Measurements from ENCODE around the gene LRTM2.

The LRTM2 gene

GRCh38 chr12:1844223-1844622 lies 23.9 kb downstream of the LRTM2 start:
- DNase-seq: no peak

GRCh38 chr12:1844661-1845409 lies 24.5 kb downstream of the LRTM2 start:
- no peak for DNase-seq

DNA sequence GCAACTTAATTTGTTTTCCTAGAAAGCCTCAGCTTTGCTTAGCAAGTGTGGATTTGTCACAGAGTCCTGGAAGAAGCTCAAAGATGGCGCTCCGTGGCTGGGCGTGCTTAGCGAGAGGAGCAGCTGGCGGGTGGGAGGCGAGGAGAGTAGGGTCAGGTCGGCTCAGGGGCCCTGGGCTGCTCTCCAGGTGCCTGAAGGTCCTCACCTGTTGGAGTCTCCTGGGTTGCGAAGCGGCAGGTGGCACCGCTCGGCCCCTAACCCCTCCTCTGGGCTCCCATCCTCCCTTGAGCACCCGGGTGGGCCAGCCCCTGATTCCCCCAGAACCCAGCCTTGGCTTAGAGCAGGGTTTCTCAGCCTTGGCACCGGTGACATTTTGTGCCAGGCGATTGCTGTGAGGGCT lies 25.1 kb downstream of the LRTM2 start:
- DNase-seq: no peak

DNA sequence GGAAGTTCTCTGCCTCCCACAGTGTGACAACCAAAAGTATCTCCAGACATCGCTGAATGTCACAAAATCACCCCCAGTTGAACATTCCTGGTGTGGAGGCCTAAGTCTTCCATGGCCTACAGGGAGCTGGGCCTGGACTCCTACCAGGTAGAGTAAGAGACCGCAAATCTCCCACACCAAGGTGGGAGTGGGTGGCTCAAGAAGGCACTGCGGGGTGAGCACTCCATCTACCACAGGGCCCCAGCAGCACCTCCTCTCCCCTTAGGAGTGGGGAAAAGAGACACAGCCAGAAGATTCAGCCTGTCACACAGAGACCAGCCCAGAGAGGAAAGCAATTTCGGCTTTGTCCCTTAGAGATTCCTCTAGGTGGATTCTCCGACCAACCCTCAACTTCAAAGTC lies 25.5 kb downstream of the LRTM2 start:
- DNase-seq: no peak

- no peak for DNase-seq
Measured at GRCh38 chr12:1846421-1847405, 26.3 kb downstream of the LRTM2 start.

GRCh38 chr12:1847411-1847810 lies 27.0 kb downstream of the LRTM2 start:
- no peak for DNase-seq

GRCh38 chr12:1848146-1848545 lies 27.8 kb downstream of the LRTM2 start:
- DNase-seq: no peak

DNA sequence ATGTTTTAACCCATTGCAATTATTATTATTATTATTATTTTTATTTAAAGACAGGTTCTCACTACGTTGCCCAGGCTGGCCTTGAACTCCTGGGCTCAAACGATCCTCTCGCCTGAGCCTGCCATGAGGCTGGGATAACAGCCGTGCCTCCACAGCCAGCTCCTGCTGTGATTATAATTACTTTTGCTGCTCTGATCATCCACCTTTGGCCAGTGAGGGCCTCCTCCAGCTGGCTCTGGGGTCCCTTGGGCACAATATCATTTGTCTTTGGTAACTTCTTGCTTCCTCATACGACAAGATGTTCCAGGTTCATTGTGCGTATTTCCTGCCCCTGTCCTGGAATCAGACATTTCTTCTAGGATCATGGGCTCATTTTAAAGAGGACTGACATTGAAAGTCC lies 28.4 kb downstream of the LRTM2 start:
- DNase-seq: no peak

DNA sequence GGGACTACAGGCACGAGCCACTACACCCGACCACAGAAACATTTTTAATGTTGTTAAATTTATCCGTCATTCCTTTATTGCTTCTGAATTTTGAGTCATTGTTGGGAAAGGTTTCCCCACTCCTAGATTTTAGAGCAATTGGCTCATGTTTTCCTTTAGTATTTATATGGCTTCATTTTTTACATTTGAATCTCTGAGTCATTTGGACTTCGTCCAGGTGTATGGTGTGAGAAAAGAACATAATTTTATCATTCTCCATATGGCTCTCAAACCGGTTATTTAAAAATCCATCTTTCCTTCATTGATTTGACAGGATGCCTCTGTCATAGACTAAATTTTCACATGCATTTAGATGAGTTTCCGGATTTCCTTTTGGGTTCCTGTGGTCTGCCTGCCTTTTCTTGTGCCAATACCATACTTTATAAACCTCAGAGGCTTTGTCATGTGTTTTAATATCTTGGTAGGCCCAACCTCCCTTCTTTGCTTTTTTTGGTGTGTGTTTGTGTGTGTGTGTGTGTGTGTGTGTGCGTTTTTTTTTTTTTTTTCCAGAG lies 30.9 kb downstream of the LRTM2 start:
- no peak for DNase-seq

- no peak for DNase-seq
Measured at GRCh38 chr12:1852076-1852475, 31.7 kb downstream of the LRTM2 start.

DNA sequence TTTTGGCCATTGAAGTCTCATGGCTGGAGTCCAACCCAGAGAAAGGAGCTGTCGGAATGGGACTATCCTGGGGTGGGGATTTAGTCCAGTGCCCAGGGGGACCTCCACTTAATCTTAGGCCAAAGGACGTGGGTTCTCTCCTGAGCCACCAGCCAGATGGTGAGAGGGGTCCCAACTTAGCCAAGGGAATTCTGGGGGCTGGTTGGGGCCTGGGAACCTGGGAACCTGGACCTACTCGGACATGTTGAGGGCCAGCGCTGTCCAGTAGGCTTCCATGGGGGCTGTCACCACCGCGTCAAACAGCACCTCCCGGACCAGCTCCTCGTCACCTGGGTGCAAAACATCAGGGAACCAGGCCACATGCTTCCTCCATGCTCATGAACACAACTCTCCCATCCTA lies 33.4 kb downstream of the LRTM2 start:
- no peak for DNase-seq

- DNase-seq: no peak
Measured at GRCh38 chr12:1855241-1855640, 34.9 kb downstream of the LRTM2 start.

GRCh38 chr12:1857086-1857485 lies 36.7 kb downstream of the LRTM2 start:
- DNase-seq: no peak

DNA sequence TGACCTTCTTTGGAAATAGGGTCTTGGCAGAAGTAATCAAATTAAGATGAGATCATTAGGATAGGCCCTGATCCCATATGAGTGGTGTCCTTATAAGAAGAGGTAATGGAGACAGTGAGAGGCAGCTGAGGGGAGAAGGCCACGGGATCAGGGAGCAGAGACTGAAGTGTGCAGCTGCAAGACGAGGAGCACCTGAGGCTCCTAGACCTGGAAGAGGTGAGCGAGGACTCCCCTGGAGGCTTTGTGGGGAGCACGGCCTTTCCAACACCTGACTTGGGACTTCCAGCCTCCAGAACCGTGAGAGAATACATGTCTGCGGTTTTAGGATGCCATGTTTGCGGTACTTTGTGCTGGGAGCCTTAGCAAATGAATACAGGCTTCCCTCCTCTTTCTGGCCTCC lies 37.5 kb downstream of the LRTM2 start:
- no peak for DNase-seq

- no peak for DNase-seq
Measured at GRCh38 chr12:1858456-1858855, 38.1 kb downstream of the LRTM2 start.

DNA sequence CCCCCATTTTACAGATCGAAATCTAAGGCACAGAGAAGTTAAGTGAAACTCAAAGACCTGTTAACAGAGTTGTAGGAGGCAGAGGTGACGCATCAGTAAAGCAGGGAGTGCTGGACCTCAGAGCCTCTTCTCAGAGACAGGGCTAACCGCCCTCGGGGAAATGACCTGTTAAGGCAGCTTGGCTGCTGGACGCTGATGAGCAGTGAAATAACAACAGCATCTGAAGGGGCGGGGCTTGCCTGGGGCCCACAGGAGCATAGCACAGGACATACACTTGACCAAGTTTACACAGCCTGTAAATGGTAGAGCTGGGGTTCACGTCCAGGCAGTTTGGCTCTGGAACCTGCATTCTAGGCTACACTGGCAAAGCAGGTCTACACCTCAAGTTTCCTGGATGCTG lies 39.3 kb downstream of the LRTM2 start:
- DNase-seq: no peak

DNA sequence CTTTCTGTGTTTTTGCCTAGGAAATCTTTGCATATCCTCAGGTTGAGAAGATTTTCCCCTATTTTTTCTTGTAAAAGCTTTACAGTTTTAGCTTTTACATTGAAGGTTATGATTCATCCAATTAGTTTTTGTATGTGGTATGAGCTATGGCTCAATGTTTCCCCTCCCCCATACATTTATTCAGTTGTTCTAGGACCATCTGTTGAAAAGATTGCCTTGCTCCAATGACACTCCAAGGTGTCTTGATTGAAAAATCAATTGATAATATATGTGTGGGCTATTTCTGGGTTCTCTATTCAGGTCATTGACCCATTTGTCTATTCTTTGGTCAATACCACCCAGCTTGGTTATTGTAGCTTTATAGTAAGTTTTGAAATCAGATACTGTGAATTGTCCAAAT lies 42.6 kb downstream of the LRTM2 start:
- DNase-seq: no peak

DNA sequence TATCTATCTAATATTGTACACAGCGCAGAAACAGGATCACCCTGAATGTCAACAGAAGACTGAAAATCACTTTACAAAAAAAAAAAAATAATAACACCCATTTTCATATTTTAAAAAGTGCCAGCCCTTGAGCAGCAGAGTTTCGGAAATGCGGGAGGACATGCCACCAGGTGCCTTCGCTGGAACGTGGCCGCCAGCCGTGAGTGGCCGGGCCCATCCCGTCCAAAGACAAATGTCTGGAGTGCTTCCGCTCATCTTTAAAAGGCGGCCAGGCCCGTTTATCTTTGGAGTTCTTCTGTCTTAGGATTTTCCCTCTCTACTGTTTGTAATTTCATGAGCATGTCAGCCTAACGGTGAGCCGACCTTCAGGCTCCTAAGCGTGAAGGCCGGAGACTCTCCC lies 43.5 kb downstream of the LRTM2 start:
- DNase-seq: no peak

DNA sequence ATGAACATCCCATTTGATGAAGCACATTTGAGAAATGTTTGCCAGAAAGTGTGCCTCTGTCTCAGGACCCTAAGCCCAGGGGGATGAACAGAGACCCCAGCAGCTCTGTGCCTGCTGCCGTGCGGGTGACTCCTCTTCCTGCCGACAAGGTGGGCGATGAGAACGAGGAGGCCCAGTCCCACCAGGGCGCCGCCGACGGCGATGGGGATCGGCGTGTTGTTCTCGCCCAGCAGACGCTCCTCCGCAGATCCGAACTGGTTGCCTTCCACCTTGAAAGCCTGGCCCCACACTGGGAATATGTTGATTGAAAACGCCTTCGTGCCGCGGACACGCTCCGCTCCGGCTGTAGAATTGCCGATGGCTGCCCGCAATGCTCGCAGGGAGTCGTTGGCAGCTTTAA lies 44.1 kb downstream of the LRTM2 start:
- DNase-seq: no peak

DNA sequence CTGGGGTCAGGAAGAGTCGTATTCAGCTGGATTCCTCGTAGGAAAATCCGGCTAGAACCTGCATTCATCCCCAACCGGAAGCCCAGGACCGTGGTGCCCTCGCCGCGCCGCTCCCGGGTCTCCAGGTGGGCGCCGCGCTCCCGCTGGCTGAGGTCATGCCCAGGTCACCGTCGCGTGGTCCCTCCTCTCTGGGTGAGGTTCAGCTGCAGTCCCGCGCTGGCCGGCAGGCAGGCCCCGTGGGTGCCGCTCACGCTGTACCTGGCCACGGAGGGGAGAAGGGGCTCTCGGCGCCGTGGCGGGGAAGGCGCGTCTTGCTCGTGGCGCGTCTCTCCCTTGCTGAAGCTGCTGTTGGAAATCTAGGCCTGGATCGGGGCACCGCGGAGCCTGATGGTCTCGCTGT lies 44.5 kb downstream of the LRTM2 start:
- DNase-seq: no peak

DNA sequence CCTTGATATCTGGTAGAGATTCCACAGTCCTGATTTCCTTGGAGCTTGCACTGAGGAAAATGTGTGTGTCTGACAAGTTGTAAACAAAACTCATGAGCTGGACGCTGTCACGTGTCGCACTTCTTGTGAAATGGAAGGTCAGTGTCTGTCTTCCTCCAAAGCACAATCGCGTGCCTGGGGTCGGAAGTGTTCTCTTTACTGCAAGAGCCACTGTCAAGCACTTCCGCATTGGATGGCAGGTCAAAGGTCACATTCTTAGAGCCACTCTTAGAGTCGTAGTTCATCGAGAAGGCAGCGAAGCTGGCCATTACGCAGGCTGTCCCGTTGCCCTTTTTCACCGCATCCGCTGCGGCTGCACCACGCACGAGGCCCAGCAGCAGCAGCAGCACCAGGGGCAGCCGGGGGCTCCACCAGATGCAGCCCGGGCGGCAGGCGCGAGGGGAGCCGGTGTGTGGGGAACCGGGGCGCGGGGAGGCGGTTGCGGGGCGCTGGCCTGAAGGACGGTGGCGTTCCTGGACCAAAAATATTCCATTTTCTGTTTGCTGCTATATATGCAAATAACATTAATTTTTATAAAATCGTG lies 45.0 kb downstream of the LRTM2 start:
- no peak for DNase-seq

DNA sequence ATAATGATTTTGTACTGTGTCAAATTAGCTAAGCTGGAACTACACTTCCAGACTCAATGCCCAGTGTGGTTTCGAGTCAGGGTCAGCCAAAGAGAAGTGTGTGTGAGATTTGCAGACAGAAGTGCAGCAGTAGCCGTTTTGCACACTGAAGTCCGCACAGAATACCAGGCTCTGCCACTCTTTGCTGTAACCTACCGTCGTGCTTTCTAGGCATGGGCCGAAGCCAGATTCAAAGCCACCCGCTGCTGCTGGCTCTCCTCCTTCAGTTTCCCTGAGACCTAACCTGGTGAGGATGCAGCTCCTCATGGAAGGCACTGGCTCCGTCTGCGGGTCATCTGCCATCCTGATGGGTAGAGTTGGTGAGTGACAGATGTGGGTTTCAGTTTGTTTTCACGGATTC lies 48.8 kb downstream of the LRTM2 start:
- DNase-seq: no peak

- DNase-seq: no peak
Measured at GRCh38 chr12:1870086-1870485, 49.7 kb downstream of the LRTM2 start.
